Cardiac atrium fibroblast (primary cell): ENCODE data around the gene C4orf51. TPM values are rescaled to one million over a fixed set of nuclear protein-coding genes. Genes with fewer than 3 reads are reported as not detected.

Source experiments
- total RNA-seq: library from RNA; depleted of rRNA; stranded (reverse); fragments of >200 nt; gene quantifications from 2 replicates; pipeline ENCODE4 v1.2.3, GENCODE V29; 2015

Gene C4orf51
- not detected in 2 replicates for total RNA-seq

DNA sequence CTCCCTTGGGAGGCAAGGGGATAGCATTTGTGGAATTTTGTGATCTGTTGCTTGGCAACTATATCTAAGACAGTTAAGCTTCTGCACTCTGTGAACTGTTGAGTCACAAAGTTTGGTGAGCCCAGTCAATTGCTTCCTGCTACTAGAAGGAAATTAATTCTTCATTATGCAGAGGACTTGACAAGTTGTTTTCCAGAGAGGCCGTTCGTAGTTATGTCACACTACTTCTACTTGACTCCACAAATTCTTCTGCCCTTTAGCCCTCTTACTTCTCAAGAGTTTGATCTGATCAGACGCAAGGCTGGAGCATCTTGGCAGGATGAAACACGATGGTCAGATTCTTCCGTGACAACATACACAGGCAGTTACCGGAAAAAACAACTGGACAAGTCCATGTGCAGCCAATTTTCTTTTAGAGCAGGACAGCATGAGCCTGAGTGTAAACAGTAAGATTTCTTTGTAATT, at the start of gene C4orf51:
Gene C4orf51, plus strand, starts transcription at position 156 of the 465 bp plus-strand sequence. Its CDS starts 58 bp downstream, at position 214.

Other genes starting within 250 kb of the C4orf51 start
- 22.0 and 23.5 TPM in 2 replicates for gene SMAD1, start 198.3 kb upstream of the C4orf51 start, total RNA-seq
- 3.7 and 3.8 TPM in 2 replicates for gene MMAA, start 60.8 kb upstream of the C4orf51 start, total RNA-seq